Activated CD4-positive, alpha-beta T cell treated with anti-CD3 and anti-CD28 coated beads for 1 hour (primary cell): Measurements from ENCODE around the gene TCEAL7.
"Not testable (repeated sequence)": the region's sequence is repeated elsewhere in the genome, so short reads cannot be mapped to it uniquely, and the experiment has no call there.

Experiments used
- DNase-seq: peaks from one replicate; pipeline ENCODE4 v3.0.0-alpha.2; 2020

TCEAL7 gene, protein sequence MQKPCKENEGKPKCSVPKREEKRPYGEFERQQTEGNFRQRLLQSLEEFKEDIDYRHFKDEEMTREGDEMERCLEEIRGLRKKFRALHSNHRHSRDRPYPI

GRCh38 chrX:103329991-103330390 is at the start of gene TCEAL7:
TCEAL7 (plus strand) TSS chrX:103330239; CDS start chrX:103331404, 1,165 bp downstream.
- no peak for DNase-seq

DNA sequence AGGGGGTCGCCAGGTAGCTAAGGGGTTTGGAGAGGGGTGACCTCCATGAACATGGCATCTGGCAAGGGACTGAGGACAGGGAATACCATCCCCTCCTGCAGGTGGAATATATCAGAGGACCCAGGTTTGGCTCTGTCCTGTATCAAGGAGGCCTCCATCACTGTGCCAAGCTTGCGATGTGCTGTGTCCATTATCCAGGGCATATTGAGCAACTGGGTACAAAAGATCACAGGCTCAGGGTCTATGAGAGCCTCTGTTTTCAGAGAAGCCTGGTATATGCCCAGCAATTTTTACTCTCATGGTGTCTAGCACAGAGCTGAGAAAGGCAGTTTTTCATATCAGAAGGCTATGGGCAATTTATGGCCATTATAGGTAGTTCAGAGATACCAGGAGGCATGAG is 36.9 kb upstream of the TCEAL7 start:
- no peak for DNase-seq

DNA sequence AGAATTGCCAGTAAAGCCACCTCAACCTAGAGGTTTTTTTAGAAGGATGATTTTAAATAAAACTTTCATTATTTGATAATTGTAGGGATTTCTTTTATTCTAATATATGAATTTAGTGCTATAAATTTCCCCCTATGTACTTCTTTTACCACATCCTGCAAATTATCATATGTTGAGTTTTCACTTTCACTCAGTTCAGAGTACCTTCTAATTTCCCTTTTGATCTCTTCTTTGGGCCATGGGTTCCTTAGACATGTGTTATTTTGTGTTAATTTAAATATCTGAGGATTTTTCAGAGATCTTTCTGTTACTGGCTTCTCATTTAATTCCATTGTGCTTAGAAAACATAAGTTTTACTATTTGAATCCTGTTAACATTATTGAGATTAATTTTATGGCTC is 25.3 kb upstream of the TCEAL7 start:
- no peak for DNase-seq

GRCh38 chrX:103305666-103306065 is 24.4 kb upstream of the TCEAL7 start:
- DNase-seq: not testable (repeated sequence)

GRCh38 chrX:103309860-103310554 is 20.0 kb upstream of the TCEAL7 start:
- DNase-seq: no peak

GRCh38 chrX:103310555-103311398 is 19.3 kb upstream of the TCEAL7 start, which contains the start of gene BEX2:
BEX2 (minus strand) TSS chrX:103310990; CDS start chrX:103309976, 1,014 bp downstream.
- peak; percentile 76 for DNase-seq

- DNase-seq: no peak
Observed at GRCh38 chrX:103311399-103311780, 18.6 kb upstream of the TCEAL7 start.

DNA sequence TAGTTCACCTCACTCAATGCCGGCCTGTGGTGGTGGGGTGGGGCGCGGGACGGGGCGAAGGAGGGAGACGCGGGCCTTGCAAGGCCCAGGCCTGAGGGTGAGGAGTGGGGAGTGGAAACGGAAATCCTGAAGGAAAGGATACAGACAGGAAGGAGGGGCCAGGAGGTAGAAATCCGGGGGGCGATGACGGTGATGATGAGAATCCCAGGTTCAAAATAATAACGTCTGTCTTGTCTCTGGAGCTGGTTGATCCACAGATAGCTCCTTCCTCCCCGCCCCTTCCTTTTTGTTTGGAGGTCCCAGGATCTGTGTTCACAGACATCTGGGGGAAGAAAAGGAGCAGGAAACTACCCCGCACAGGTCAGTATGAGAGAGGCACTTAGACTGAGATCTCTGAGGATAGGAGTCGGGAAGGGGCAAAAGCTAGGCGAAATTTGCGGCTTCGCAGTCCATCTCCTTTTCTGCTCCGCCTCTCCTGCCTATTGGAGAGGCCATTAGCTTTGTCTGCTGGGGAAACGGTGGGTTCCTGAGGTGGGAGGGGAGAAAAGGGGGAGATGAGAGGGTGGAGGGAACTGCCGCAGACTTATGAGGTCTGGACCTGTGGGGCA is 746 bp downstream of the TCEAL7 start:
- no peak for DNase-seq

- DNase-seq: no peak
Observed at GRCh38 chrX:103338663-103339062, 8.6 kb downstream of the TCEAL7 start.

DNA sequence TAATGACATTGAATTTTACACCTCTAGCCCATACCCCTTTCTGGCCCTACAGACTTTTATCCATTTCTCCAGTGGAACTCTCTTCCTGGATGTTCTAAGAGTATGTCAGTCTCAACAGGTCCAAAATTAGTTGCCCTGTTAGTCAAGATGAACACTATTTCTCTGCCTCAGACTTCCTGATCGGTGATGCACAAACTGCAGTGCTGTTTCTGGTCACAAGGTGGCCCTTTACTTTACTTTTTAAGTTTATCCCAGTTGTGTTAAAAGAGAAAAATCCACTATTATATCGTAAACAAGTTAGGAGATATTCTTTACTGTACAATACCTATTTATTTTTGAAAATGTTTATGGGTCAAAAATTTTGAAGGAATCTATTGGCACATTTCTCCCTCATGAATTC is 13.1 kb downstream of the TCEAL7 start:
- DNase-seq: peak; percentile 8

GRCh38 chrX:103344606-103345005 is 14.6 kb downstream of the TCEAL7 start:
- DNase-seq: no peak

DNA sequence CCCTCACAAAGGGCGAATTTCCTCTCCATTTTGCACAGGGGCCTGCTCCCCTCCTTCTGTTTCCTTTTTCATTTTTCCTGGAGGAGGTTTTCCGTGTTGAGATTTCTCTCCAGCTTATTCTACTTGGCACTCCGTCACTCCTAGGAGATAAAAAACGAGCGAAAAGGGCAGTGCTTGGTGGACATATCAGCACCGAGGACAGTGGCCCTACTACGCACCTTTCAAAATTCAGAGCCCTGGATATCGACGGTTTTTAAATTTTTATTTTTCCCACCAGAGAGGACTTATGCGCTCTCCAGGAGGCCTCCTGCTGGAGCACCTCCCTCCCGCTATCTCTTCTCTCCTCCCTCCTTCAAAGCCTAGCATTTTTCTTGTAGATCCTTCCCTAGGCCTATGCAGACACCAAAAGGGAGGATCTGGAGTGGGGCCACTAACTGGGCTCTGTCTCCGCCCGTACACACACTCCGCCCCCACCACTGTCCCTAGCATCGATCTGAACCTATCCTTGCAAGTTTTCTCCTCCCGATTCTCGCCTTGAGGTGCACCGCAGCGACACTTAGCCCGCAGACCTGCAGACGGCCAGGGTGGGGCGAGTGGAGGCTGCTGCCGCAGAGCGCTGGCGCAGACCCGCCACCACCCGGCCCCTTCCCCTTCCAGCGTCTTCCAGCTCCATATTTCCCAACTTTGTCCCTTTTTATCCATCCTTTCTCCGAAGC is 17.8 kb downstream of the TCEAL7 start:
- no peak for DNase-seq

DNA sequence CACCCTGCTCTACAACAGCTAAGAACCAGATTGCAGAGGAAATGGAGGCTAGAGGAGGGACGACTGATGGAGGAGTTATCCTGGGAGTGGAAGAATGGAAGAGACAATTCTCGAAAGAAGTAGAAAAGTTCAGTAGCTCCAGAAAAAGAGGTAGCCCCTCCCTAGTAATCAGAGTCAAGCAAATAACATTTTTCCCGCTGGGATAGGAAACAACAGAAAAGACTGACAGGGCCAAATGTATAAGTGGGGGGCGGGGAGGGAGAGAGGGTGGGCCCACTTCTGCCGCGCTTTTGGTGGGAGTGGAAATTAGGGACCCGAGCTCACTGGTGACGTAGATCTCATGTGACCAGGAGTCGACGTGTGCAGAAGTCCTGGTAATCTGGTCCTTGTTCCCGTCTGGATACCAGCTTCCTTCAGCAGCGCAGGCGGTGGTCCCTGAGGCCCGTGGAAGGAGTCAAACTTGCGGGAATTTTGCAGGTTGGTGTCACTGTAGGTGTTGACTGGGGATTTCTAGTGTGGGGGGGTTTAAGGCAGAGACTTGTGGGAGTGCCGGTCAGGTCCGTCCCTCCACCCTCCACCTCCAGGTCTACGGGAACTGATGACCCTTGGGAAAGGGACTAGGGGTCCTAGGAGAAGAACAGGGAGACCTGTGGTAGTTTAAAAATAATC is 26.2 kb downstream of the TCEAL7 start, which contains the start of gene TCEAL9:
Gene TCEAL9 (plus strand): TSS at position 377 of the 669 bp plus-strand sequence. CDS start 1,179 bp downstream, outside the sequence.
- no peak for DNase-seq

- no peak for DNase-seq
Observed at GRCh38 chrX:103356858-103357257, 26.8 kb downstream of the TCEAL7 start.

DNA sequence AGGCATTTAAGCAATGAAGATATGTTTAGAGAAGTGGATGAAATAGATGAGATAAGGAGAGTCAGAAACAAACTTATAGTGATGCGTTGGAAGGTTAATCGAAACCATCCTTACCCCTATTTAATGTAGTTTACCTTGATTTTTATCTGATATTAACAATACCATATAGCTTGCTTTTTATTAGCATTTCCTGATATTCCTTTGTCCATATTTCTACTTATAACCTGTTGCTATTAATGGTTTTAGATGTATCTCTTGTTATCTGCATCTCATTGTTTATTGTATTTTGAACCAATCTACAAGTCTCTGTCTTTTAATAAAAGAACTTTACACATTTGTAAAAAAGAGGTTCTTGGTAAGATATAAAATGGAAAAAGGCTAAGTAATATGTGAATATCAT is 27.8 kb downstream of the TCEAL7 start:
- no peak for DNase-seq

DNA sequence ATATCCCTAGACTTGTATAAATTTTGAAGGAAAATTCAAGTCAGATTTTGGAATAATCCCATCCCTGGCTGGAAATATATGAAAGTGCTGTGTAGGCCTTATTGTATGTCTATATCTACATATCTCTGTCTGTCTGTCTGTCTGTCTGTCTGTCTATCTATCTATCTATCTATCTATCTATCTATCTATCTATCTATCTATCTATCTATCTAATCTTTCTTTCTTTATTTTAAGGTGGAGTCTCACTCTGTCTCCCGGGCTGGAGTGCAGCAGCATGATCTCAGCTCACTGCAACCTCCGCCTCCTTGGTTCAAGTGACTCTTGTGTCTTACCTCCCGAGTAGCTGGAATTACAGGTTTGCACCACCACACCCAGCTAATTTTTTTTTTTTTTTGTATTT is 29.6 kb downstream of the TCEAL7 start:
- DNase-seq: not testable (repeated sequence)

- no peak for DNase-seq
Observed at GRCh38 chrX:103360092-103360491, 30.1 kb downstream of the TCEAL7 start.

DNA sequence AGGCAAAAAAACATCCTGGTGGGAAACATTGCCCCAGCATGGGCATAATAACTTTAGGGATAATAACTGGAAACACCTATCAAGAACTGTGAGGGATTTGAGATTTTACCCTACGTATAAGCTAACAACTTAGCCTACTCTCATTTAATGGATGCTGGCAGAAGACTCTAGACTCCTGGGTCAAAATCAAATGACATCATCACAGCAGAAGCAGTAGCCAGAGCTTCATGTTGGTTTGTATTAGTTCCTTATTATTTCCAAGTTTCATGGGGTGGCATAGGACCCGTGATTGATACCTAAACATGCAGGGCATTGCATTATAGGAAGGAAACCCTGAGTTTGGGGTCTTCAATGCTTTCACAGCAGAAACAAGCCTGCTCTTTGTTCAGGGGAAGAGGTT is 30.9 kb downstream of the TCEAL7 start:
- DNase-seq: no peak

GRCh38 chrX:103361798-103362197 is 31.8 kb downstream of the TCEAL7 start:
- DNase-seq: no peak

DNA sequence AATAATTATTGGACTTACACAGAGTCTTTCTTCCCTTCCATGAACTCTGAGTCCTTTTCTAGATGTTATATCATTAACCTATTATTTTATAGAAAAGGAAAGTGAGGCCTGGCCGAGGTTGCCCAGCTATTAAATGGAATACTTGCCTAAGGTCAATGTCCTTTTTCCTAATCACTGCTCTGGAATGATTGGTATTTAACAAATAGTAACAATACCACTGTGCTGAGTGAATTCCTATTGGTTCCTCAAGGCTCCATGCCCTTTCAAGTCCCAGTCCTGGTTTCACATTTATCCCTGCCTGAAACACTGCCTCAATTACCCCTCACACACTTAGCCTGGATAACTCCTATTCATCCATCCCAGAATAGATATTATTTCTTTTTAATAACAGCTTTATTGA is 32.4 kb downstream of the TCEAL7 start:
- DNase-seq: no peak

DNA sequence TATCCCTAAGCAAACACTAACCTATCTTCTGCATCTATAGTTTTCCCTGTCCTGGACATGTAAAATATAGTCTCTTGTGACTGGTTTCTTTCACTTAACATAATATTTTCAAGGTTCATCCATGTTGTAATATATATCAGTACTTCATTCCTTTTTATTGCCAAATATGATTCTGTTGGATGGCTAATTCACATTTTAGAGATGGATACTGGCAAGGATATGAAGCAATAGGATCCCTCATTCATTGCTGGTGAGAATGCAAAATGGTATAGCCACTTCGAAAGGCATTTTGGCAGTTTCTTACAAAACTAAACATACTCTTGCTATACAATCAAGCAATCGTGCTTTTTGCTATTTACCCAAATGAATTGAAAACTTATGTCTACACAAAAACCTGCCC is 33.0 kb downstream of the TCEAL7 start:
- no peak for DNase-seq

DNA sequence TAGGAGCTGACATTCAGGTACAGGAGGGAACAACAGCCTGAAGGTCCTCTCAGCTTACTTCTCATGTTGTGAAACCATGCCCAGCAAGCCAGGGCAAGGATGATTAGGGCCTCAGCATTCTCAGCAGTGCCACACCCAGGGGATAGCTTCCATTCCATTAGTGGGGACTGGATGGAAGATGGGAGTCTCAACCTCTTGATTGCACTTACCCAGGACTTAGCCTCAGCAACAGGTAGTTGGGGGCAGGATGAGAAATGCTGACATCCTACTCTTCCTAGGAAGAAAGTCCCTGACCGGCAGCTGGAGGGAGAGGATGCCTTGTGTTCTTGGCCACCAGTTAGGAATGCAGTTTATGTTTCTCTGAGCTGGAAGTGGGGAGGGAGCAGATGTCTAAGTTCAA is 37.5 kb downstream of the TCEAL7 start:
- DNase-seq: no peak
